H54 (cell line): ENCODE results near the gene NACA2.
"Not testable (repeated sequence)": the region's sequence is repeated elsewhere in the genome, so short reads cannot be mapped to it uniquely, and the experiment has no call there.

Experiments
- DNase-seq: peaks from one replicate; pipeline ENCODE4 v3.0.0; 2011; ENCODE audit warnings: low spot score, mixed read lengths; ENCODE audit not compliant: insufficient read length
- FAIRE-seq: peaks from 3 replicates; lab custom pipeline; 2011; peaks lifted over from hg19 to GRCh38; lab: Jason Lieb, UNC
- POLR2A ChIP-seq: IDR thresholded peaks from 2 replicates; pipeline ENCODE4 v1.6.1; 2011; ENCODE audit warnings: low read depth, mild to moderate bottlenecking, low read length

Gene NACA2

DNA sequence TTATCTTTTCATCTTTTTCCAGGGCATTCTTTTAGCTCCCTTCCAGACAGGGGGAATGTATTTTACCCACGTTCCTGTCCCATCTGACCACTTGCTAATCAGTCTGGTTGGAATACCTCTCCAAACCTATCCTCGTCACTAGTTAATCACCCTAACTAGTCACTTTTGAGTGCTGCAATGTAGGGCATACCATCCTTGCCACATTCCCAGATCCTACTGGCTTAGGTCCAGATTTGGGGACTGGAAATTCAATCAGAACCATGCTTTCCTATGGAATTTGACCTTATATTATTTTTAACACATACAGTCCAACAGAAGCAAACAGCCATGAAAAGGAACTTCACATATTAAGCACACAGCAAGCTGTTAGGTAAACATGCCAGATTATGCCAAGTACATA is 29.7 kb downstream of the NACA2 start:
- no peak for DNase-seq
- TF ChIP-seq POLR2A, result no peak
- no peak for FAIRE-seq

DNA sequence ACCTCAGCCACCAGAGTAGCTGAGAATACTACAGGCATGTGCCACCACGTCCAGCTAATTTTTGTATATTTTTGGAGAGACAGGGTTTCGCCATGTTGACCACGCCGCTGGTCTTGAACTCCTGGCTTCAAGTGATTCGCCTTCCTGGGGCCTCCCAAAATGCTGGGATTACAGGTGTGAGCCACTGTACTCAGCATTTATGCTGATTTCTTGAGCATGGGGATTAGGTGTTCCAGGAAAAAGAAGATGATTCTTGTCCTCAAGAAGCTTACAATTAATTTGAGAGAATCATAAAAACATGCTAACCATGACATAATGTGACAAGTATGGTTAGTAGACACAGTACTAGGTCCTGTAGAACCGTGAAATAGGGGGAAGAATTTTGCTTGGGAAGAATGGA is 30.9 kb downstream of the NACA2 start:
- TF ChIP-seq POLR2A, result no peak
- DNase-seq, result no peak
- no peak for FAIRE-seq

DNA sequence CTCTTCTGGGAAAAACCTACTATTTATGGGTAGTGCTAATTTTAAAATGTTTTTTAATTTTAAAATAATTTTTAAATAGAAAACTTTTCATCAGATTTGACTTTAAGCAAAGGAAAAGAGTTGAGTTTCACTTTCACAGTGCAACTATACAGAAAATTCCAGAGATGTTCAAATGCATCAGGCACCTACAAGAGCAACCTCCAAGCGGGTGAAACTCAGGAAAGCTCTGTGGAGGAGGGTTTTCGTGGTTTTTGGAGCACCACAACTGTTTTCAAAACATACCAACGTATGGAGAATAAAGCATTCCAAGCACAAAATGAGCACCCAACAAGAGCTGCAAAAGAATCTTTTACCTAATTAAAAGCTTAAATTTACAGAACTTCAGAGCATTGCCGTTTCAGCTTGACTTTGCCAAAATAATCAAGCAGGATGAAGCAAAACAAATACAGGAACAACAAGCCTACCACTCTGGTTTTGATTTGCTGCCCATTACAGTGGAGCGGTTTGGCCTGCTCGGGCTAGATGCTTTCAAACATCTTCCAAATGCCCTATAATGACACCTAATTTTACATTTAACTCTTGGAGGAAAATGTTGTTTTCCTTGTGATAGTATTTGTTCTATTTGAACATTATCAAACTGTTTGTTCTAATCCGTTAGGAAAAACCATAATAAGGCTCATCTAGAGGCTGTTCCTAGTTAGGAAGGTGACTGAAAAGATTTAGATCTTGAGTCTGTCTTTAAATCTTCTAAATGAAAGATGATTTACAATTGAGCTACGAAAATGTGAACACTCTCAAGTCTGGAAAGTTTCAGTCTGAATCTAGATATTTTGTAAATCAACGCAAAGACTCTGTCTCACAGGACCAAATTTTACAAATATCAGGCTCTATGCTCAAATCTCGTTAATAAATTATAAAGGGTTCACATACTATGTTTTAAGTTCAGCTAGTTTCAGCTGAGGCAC is 34.5 kb downstream of the NACA2 start:
- no peak for TF ChIP-seq POLR2A
- no peak for DNase-seq
- FAIRE-seq, result no peak

DNA sequence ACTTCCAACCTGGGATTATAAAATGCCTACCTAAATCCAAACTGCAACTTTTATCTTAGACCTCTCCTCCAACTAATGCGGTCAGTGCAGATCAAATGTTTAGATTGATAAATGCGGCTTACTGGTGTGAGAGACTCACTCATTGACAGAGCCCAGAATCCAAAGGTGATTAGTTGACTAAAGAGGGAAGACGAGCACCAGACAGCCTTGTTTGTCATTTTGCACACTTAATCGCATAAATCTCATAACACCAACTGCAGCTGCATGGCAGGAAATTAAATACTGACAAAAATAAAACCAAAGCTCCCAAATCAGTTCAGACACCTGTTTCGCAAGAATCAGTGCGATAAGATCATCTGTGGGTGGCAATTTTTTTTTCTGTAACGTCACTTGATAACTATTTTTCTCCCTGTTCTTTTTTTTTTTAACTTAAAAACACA is 35.9 kb downstream of the NACA2 start:
- no peak for TF ChIP-seq POLR2A
- FAIRE-seq (no peak), DNase-seq (no peak)

DNA sequence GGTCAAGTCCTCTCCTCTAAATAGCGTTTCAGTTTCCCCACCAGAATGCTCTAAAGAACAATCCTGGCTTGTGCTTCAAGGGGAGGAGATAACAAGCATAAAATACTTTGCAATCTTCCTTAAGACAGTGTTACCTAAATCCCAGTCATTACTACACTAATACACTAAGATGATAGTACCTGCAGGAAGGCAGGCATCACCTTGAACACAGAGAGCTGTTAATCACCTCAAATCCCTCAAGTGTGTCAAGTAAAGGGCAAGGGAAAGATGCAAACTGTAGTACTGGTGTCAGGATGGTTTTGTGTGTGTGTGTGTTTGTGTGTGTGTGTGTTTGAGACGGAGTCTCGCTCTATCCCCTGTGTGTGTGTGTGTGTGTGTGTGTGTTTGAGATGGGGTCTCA is 36.8 kb downstream of the NACA2 start:
- FAIRE-seq (no peak), DNase-seq (no peak)
- no peak for TF ChIP-seq POLR2A

DNA sequence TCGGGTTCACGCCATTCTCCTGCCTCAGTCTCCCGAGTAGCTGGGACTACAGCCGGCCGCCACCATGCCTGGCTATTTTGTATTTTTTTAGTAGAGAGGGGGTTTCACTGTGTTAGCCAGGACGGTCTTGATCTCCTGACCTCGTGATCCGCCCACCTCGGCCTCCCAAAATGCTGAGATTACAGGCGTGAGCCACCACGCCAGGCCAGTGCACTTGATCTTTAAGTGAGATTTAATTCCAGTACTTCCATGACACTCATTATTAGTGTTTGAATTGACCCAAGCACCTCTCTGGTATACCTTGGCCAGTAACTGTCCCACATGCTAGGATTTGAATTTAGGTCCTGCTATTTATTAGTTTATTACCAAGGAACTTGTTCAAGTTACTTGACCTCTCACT is 38.5 kb downstream of the NACA2 start:
- FAIRE-seq, DNase-seq: not testable (repeated sequence)

DNA sequence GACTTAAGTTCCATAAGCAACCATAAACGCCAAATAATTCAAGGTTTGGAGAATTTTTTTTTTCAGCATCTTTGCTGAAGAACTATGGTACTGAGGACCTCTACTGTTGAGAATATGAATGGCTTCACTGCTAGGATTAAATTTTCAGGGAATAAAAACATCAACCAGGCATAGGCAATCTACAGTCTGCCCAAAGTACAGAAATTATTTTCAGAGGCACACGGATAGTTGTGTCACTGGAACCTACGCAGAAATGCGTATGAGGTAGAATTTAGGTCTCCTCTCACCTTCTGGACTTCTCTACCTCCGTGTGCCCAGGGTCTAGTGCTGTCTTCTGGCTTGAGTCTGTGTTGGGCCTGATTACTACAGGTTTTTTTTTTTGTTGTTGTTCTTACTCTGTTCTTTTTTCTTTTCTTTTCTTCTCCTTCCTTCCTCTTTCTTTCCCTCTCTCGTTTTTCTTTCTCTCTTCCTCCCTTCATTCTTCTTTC is 39.7 kb downstream of the NACA2 start:
- DNase-seq, result peak; percentile 34

DNA sequence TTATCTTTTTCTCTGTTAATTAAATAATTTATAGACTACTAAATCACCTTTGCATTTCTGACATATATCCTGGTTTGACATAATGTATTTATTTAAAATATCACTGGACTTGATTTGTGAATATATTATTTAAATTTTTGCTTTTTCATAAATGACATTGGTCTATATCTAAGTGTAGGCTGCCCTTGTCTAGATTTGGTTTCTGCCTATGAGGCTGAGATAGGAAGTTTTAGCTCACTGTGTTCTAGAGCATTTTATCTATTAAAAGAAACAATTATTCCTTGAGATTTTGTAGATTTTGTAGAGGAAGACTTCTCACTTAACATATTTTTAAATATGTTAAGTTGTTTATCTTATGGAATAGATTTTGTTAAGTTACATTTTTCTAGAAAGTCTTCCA is 43.9 kb downstream of the NACA2 start:
- no peak for FAIRE-seq
- TF ChIP-seq POLR2A, result no peak
- no peak for DNase-seq

More for the DNA sequence above, 39.7 kb downstream of the NACA2 start:
- FAIRE-seq, result peak; percentile 98
- TF ChIP-seq POLR2A, result no peak

DNA sequence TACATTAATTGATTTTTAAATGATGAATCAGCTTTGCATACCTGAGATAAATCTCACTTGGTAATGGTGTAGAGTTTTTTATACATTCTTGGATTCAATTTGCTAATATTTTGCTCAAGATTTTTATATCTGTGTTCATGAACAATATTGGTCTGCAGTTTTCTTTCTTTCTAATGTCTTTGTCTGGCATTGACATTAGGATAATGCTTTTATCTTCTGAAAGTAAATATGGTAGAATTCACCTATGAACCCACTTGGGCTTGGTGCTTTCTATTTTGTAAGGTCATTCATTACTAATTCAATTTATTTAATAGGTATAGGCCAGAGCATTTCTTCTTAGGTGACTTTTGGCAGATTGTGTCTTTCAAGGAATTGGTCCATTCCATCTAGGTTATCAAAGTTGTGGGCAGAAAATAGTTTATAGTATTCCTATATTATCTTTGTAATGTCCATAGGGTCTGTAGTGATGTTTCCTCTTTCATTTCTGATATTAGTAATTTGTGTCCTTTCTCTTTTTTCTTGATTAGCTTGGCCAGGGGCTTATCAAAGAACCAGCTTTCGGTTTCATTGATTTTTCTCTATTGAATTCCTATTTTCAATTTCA is 45.6 kb downstream of the NACA2 start:
- TF ChIP-seq POLR2A, result no peak
- FAIRE-seq (no peak), DNase-seq (no peak)

DNA sequence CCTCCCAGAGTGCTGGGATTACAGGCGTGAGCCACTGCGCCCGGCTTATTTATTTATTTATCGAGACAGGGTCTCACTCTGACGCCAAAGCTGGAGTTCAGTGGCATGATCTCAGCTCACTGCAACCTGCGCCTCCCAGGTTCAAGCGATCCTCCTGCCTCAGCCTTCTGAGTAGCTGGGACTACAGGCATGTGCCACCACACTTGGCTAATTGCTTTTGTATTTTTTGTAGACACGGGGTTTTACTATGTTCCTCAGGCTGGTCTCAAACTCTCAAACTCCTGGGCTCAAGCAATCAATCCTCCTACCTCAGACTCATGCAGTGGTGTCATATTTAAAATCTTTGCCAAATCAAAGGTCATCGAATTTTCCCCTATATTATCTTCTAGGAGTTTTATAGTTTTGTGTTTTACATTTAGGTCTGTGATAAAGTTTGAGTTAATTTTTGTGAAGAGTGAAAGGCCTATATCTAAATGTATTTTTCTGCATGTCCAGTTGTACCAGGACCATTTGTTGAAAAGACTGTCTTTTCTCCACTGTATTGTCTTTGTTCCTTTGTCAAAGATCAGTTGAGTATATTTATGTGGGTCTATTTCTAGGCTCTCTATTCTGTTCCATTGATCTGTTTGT is 47.1 kb downstream of the NACA2 start:
- no peak for DNase-seq
- no peak for FAIRE-seq
- TF ChIP-seq POLR2A, result no peak

DNA sequence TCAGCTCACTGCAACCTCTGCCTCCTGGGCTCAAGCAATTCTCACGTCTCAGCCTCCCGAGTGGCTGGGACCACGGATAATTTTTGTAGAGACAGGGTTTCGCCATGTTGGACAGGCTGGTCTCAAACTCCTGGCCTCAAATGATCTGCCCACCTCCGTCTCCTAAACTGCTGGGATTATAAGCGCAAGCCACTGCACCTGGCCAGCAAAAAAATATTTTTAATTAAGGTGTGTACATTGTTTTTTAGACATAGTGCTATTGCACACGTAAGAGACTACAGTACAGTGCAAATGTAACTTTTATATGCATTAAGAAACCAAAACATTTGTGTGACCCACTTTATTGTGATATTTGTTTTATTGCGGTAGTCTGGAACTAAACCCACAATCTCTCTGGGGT is 49.0 kb downstream of the NACA2 start:
- TF ChIP-seq POLR2A, result no peak
- FAIRE-seq (no peak), DNase-seq (no peak)

DNA sequence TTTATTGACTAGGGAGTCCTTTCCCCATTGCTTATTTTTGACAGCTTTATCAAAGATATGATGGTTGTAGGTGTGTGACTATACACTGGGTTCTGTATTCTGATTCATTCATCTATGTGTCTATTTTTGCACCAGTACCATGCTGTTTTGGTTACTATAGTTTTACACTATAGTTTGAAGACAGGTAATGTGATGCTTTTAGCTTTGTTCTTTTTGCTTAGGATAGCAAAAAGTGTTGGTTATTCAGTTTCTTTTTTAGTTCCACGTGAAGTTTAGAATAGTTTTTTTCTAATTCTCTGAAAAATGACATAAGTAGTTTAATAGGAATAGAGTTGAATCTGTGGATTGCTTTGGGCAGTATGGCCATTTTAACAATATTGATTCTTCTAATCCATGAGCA is 50.1 kb downstream of the NACA2 start:
- DNase-seq (no peak), FAIRE-seq (no peak)
- TF ChIP-seq POLR2A, result no peak
